Embryonic facial prominence (tissue), 1 donor: ENCODE results near the gene TBCK.

ENCODE experiments used
- DNase-seq: peaks from one replicate; pipeline ENCODE4 v3.0.0-alpha.2; 2016; ENCODE audit errors: extremely low spot score

The TBCK gene

GRCh38 chr4:106039796-106040195 is 276.2 kb downstream of the TBCK start:
- no peak for DNase-seq

- no peak for DNase-seq
Observed at GRCh38 chr4:106038908-106039307, 277.1 kb downstream of the TBCK start.

GRCh38 chr4:106038012-106038411 is 278.0 kb downstream of the TBCK start:
- no peak for DNase-seq

GRCh38 chr4:106036848-106037247 is 279.2 kb downstream of the TBCK start:
- DNase-seq = no peak

- no peak for DNase-seq
Observed at GRCh38 chr4:106036334-106036733, 279.7 kb downstream of the TBCK start.

- DNase-seq = no peak
Observed at GRCh38 chr4:106035204-106035603, 280.8 kb downstream of the TBCK start.

GRCh38 chr4:106034751-106035150 is 281.3 kb downstream of the TBCK start:
- DNase-seq = no peak

- DNase-seq = no peak
Observed at GRCh38 chr4:106034220-106034619, 281.8 kb downstream of the TBCK start.

GRCh38 chr4:106033469-106033868 is 282.5 kb downstream of the TBCK start:
- DNase-seq = no peak

GRCh38 chr4:106032851-106033286 is 283.1 kb downstream of the TBCK start:
- DNase-seq = no peak

GRCh38 chr4:106022454-106022853 is 293.6 kb downstream of the TBCK start:
- DNase-seq = no peak

- no peak for DNase-seq
Observed at GRCh38 chr4:106021737-106022410, 294.1 kb downstream of the TBCK start.

GRCh38 chr4:106019771-106020170 is 296.2 kb downstream of the TBCK start:
- DNase-seq = no peak

GRCh38 chr4:106017975-106018374 is 298.0 kb downstream of the TBCK start:
- DNase-seq = no peak

- DNase-seq = no peak
Observed at GRCh38 chr4:106011387-106011786, 304.6 kb downstream of the TBCK start.

- no peak for DNase-seq
Observed at GRCh38 chr4:106010761-106011160, 305.2 kb downstream of the TBCK start.

- DNase-seq = no peak
Observed at GRCh38 chr4:106002994-106003393, 313.0 kb downstream of the TBCK start.

- DNase-seq = no peak
Observed at GRCh38 chr4:105998171-105999063, 317.6 kb downstream of the TBCK start.

GRCh38 chr4:105996845-105997244 is 319.2 kb downstream of the TBCK start:
- DNase-seq = no peak

- no peak for DNase-seq
Observed at GRCh38 chr4:105994841-105995501, 321.0 kb downstream of the TBCK start.

- DNase-seq = no peak
Observed at GRCh38 chr4:105994061-105994460, 321.9 kb downstream of the TBCK start.

GRCh38 chr4:105992641-105993305 is 323.2 kb downstream of the TBCK start:
- DNase-seq = no peak
